ENCODE measurements around the gene NPEPL1.

The NPEPL1 gene

DNA sequence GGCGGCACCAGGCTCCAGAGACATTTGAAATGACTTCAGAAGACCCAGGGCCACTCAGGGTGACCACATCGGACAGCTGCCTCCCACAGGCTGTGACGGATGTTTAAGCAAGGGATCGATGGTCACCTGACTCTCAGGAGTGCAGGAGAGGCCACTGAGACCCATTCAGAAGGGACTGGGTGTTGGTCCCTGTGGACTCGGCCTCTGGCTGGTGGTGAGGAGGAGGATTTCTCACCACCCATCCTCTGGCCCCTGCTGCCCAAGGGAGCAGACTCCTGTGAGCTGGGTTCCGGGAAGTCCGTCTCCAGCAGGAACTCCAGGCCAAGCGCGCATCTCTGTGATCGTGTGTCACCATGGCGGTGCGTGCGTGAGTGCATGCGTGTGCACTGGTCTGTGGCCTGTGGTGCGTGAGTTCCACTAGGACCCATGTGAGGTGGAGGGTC, 25.5 kb downstream of the NPEPL1 start:
- TF ChIP-seq, protein P1, sequence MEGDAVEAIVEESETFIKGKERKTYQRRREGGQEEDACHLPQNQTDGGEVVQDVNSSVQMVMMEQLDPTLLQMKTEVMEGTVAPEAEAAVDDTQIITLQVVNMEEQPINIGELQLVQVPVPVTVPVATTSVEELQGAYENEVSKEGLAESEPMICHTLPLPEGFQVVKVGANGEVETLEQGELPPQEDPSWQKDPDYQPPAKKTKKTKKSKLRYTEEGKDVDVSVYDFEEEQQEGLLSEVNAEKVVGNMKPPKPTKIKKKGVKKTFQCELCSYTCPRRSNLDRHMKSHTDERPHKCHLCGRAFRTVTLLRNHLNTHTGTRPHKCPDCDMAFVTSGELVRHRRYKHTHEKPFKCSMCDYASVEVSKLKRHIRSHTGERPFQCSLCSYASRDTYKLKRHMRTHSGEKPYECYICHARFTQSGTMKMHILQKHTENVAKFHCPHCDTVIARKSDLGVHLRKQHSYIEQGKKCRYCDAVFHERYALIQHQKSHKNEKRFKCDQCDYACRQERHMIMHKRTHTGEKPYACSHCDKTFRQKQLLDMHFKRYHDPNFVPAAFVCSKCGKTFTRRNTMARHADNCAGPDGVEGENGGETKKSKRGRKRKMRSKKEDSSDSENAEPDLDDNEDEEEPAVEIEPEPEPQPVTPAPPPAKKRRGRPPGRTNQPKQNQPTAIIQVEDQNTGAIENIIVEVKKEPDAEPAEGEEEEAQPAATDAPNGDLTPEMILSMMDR (IDR thresholded peaks at IDR 0.05; ENCODE audit: unreplicated experiment in 3 of 3): no peak
- Mint-ChIP-seq H3K9me3 (peaks cover 3% of the 10 kb centered on the region), H3K4me1 (peaks cover 5% of the 10 kb centered on the region), H3K27ac (no peak overlapping the region), H3K36me3 (ENCODE audit: low read depth) (no peaks in the 10 kb centered on the region), H3K4me3 (no peak overlapping the region), H3K27me3 (ENCODE audit: low read depth) (peaks cover 8% of the 10 kb centered on the region)

GRCh38 chr20:58718729-58719128, 26.1 kb downstream of the NPEPL1 start:
- H3K4me3 Mint-ChIP-seq: no peak overlapping the region
- H3K27me3 Mint-ChIP-seq (ENCODE audit: low read depth): peaks cover 13% of the 10 kb centered on the region
- peaks cover 6% of the 10 kb centered on the region for H3K9me3 Mint-ChIP-seq
- H3K27ac Mint-ChIP-seq: no peak overlapping the region
- no peaks in the 10 kb centered on the region for H3K36me3 Mint-ChIP-seq (ENCODE audit: low read depth)
- TF ChIP-seq, protein P1 (IDR thresholded peaks at IDR 0.05; ENCODE audit: unreplicated experiment in 3 of 3): no peak
- peaks cover 5% of the 10 kb centered on the region for H3K4me1 Mint-ChIP-seq

- Mint-ChIP-seq H3K4me3 (no peak overlapping the region), H3K27me3 (ENCODE audit: low read depth) (peaks cover 13% of the 10 kb centered on the region), H3K36me3 (ENCODE audit: low read depth) (no peaks in the 10 kb centered on the region), H3K4me1 (peaks cover 5% of the 10 kb centered on the region), H3K27ac (no peak overlapping the region), H3K9me3 (peaks cover 8% of the 10 kb centered on the region)
- TF ChIP-seq, protein P1 (IDR thresholded peaks at IDR 0.05; ENCODE audit: unreplicated experiment in 3 of 3): no peak
Observed at GRCh38 chr20:58719258-58719657, 26.7 kb downstream of the NPEPL1 start.

DNA sequence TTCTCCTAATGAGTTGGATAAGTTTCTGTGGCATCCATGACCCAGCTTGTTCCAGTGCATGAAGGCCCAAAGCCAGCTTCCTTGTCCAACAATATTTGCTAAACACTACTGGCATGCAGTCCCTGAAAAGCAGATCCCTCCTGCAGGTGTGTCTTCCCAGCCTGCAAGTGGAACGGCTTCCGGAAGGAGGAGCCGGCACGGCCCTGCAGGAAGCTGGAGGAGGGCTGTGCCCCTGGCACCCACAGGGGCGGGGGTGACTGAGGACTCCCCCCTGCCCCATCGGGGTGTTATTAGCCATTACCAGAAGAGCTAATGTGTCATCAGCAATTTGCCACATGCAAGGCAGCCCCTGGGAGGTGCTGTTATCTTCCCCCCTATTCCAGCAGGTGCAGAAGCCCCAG, 27.4 kb downstream of the NPEPL1 start:
- H3K9me3 Mint-ChIP-seq: peaks cover 15% of the 10 kb centered on the region
- H3K36me3 Mint-ChIP-seq (ENCODE audit: low read depth): no peaks in the 10 kb centered on the region
- TF ChIP-seq, protein P1 (IDR thresholded peaks at IDR 0.05; ENCODE audit: unreplicated experiment in 3 of 3): no peak
- peaks cover 5% of the 10 kb centered on the region for H3K4me1 Mint-ChIP-seq
- H3K27ac Mint-ChIP-seq: no peak overlapping the region
- no peak overlapping the region for H3K4me3 Mint-ChIP-seq
- H3K27me3 Mint-ChIP-seq (ENCODE audit: low read depth): peaks cover 13% of the 10 kb centered on the region

- Mint-ChIP-seq H3K9me3 (peaks cover 15% of the 10 kb centered on the region), H3K27ac (no peak overlapping the region), H3K27me3 (ENCODE audit: low read depth) (peaks cover 13% of the 10 kb centered on the region), H3K36me3 (ENCODE audit: low read depth) (no peaks in the 10 kb centered on the region), H3K4me3 (no peak overlapping the region), H3K4me1 (peaks cover 5% of the 10 kb centered on the region)
- TF ChIP-seq, protein P1 (IDR thresholded peaks at IDR 0.05; ENCODE audit: unreplicated experiment in 3 of 3): no peak
Observed at GRCh38 chr20:58720890-58721289, 28.3 kb downstream of the NPEPL1 start.

DNA sequence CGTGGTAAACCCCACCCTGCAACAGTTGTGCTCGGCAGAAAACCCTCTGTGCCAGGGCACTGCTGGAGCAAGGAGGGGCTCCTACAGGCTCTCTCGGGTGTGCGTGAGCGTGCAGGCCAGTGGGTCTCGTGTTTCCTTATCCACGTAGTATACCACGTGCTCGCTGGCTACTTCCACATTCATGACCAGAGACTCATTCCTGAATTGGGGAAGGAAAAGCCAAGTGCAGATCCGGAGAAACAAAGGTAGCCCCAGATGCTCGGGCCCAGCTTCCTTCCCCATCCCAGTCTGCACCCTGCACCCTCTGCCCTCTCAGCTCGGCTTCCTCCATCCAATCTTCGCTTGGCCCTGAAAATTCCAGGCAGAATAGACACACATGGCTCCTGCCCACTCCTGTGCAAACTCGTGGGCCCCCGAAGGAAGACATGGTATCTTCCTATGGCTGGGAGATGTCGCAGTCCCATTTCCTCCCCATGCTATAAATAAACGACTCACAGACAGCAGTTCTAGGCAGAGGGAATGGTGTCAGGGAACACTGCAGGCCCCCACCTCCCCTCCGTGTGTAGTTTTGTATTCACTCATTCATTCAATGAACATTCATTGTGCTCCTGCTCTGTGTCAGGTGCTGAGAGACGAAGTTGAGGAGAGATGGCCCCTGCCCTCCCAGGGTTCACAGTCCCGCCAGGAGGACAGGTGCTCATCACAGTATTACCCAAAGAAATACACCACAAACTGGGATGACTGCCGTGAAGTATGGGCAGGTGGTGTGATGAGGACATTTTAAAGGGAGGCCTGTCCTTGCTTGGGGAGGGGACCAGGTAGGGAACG, 29.6 kb downstream of the NPEPL1 start:
- Mint-ChIP-seq H3K4me3 (no peak overlapping the region), H3K9me3 (peaks cover 27% of the 10 kb centered on the region), H3K27ac (no peak overlapping the region), H3K36me3 (ENCODE audit: low read depth) (no peaks in the 10 kb centered on the region), H3K4me1 (peaks cover 5% of the 10 kb centered on the region), H3K27me3 (ENCODE audit: low read depth) (peaks cover 13% of the 10 kb centered on the region)
- TF ChIP-seq, protein P1 (IDR thresholded peaks at IDR 0.05; ENCODE audit: unreplicated experiment in 3 of 3): no peak
